HS-27A (cell line): ENCODE results near the gene TROAP.
"Not testable (repeated sequence)": the region's sequence is repeated elsewhere in the genome, so short reads cannot be mapped to it uniquely, and the experiment has no call there.

Experiments used
- DNase-seq: peaks from one replicate; pipeline ENCODE4 v3.0.0-alpha.2; 2012; ENCODE audit warnings: low read depth, missing footprints

The TROAP gene

GRCh38 chr12:49322708-49323523, at the start of gene TROAP:
Gene TROAP, plus strand, starts transcription at chr12:49323255. Its CDS starts 354 bp downstream, at chr12:49323609.
- peak; percentile 95 for DNase-seq

GRCh38 chr12:49273726-49274395, 49.2 kb upstream of the TROAP start:
- no peak for DNase-seq

GRCh38 chr12:49274396-49275069, 48.5 kb upstream of the TROAP start:
- no peak for DNase-seq

GRCh38 chr12:49276304-49277290, 46.5 kb upstream of the TROAP start:
- no peak for DNase-seq

- no peak for DNase-seq
Observed at GRCh38 chr12:49277466-49277865, 45.6 kb upstream of the TROAP start.

- DNase-seq, result no peak
Observed at GRCh38 chr12:49279706-49280159, 43.3 kb upstream of the TROAP start.

GRCh38 chr12:49280545-49280944, 42.5 kb upstream of the TROAP start:
- DNase-seq, result not testable (repeated sequence)

- DNase-seq, result no peak
Observed at GRCh38 chr12:49282302-49282701, 40.8 kb upstream of the TROAP start.

- DNase-seq, result not testable (repeated sequence)
Observed at GRCh38 chr12:49282740-49283375, 40.2 kb upstream of the TROAP start.

- DNase-seq, result no peak
Observed at GRCh38 chr12:49283541-49284429, 39.3 kb upstream of the TROAP start.

- DNase-seq, result no peak
Observed at GRCh38 chr12:49284672-49285071, 38.4 kb upstream of the TROAP start.

- no peak for DNase-seq
Observed at GRCh38 chr12:49287876-49288275, 35.2 kb upstream of the TROAP start.

- DNase-seq, result no peak
Observed at GRCh38 chr12:49288412-49288853, 34.6 kb upstream of the TROAP start.

- DNase-seq, result no peak
Observed at GRCh38 chr12:49288922-49289555, 34.0 kb upstream of the TROAP start.

- DNase-seq, result no peak
Observed at GRCh38 chr12:49292729-49293055, 30.4 kb upstream of the TROAP start.

- no peak for DNase-seq
Observed at GRCh38 chr12:49293056-49293956, 29.7 kb upstream of the TROAP start.

- DNase-seq, result no peak
Observed at GRCh38 chr12:49294086-49294803, 28.8 kb upstream of the TROAP start.

GRCh38 chr12:49294804-49295081, 28.3 kb upstream of the TROAP start:
- no peak for DNase-seq
